Uterus (tissue), 2 donors: ENCODE results near the gene ZNF133.

Source experiments
- CTCF ChIP-seq, 4 experiments: fragments of 200-600 bp in 2 of 4; fragments of 450-650 bp in 2 of 4; sonication (generic) in 2 of 4; IDR thresholded peaks; one replicate each; pipeline ENCODE4 v1.5.1; 2016 to 2019; ENCODE audit warnings: antibody characterized with exemption in 4 of 4, mild to moderate bottlenecking in 2 of 4, moderate library complexity in 1 of 4
- POLR2A ChIP-seq, 2 donors: fragments of 450-650 bp; IDR thresholded peaks; one replicate each; pipeline ENCODE4 v1.6.1; 2016; ENCODE audit warnings: antibody characterized with exemption in 2 of 2, mild to moderate bottlenecking in 1 of 2, moderate library complexity in 1 of 2

- TF ChIP-seq CTCF (IDR thresholded peaks at IDR 0.05) = no peak
- no peak for TF ChIP-seq POLR2A (IDR thresholded peaks at IDR 0.05)
These were observed 33.0 kb downstream of the ZNF133 start for GRCh38 chr20:18321316-18321715.
